ENCODE results near the gene EVI5L.
"Not testable (repeated sequence)": the region's sequence is repeated elsewhere in the genome, so short reads cannot be mapped to it uniquely, and the experiment has no call there.

- not testable (repeated sequence) for TF ChIP-seq ZNF70 (CRISPR knock-in tag; IDR thresholded peaks at IDR 0.05); OSR1 (CRISPR knock-in tag; IDR thresholded peaks at IDR 0.05); ZC3H10 (CRISPR knock-in tag; IDR thresholded peaks at IDR 0.05); PPARA (CRISPR knock-in tag; IDR thresholded peaks at IDR 0.05; ENCODE audit: borderline replicate concordance); ESRRG (CRISPR knock-in tag; IDR thresholded peaks at IDR 0.05); RARB (CRISPR knock-in tag; IDR thresholded peaks at IDR 0.05); CREB5 (CRISPR knock-in tag; IDR thresholded peaks at IDR 0.05; ENCODE audit: low read depth)
- TF ChIP-seq, protein P1, sequence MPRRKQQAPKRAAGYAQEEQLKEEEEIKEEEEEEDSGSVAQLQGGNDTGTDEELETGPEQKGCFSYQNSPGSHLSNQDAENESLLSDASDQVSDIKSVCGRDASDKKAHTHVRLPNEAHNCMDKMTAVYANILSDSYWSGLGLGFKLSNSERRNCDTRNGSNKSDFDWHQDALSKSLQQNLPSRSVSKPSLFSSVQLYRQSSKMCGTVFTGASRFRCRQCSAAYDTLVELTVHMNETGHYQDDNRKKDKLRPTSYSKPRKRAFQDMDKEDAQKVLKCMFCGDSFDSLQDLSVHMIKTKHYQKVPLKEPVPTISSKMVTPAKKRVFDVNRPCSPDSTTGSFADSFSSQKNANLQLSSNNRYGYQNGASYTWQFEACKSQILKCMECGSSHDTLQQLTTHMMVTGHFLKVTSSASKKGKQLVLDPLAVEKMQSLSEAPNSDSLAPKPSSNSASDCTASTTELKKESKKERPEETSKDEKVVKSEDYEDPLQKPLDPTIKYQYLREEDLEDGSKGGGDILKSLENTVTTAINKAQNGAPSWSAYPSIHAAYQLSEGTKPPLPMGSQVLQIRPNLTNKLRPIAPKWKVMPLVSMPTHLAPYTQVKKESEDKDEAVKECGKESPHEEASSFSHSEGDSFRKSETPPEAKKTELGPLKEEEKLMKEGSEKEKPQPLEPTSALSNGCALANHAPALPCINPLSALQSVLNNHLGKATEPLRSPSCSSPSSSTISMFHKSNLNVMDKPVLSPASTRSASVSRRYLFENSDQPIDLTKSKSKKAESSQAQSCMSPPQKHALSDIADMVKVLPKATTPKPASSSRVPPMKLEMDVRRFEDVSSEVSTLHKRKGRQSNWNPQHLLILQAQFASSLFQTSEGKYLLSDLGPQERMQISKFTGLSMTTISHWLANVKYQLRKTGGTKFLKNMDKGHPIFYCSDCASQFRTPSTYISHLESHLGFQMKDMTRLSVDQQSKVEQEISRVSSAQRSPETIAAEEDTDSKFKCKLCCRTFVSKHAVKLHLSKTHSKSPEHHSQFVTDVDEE (CRISPR knock-in tag; IDR thresholded peaks at IDR 0.05) = not testable (repeated sequence)
Observed at GRCh38 chr19:7816040-7816439, 14.0 kb upstream of the EVI5L start.
